RWPE2 (cell line): ENCODE data around the gene MYLK2.

Source experiments
- ATAC-seq: fragments of 200-7000 bp; cut with Tn5 transposase; 3 replicates; pipeline ENCODE4 v1.9.1; 2021; ENCODE audit warnings: low read depth
- DNase-seq: peaks from one replicate; pipeline ENCODE4 v3.0.0-alpha.2; 2020; ENCODE audit warnings: low spot score
- H3K27ac ChIP-seq: fragments of 450-650 bp; 2 replicates; pipeline ENCODE4 v1.5.1; 2017; ENCODE audit warnings: mild to moderate bottlenecking; ENCODE audit not compliant: poor library complexity, severe bottlenecking
- H3K27me3 ChIP-seq: fragments of 250-450 bp; sonication (Bioruptor Pico); 2 replicates; pipeline ENCODE4 v1.5.1; 2021; ENCODE audit warnings: mild to moderate bottlenecking, moderate library complexity; ENCODE audit not compliant: insufficient read depth, poor library complexity, severe bottlenecking
- H3K36me3 ChIP-seq: fragments of 250-450 bp; sonication (Bioruptor Pico); 2 replicates; pipeline ENCODE4 v1.5.1; 2020; ENCODE audit warnings: low read depth, mild to moderate bottlenecking, moderate library complexity
- H3K4me1 ChIP-seq: fragments of 250-450 bp; sonication (Bioruptor Pico); 2 replicates; pipeline ENCODE4 v1.5.1; 2021; ENCODE audit warnings: mild to moderate bottlenecking, moderate library complexity; ENCODE audit not compliant: insufficient read depth, poor library complexity, severe bottlenecking
- H3K4me3 ChIP-seq: fragments of 250-450 bp; sonication (Bioruptor Pico); 2 replicates; pipeline ENCODE4 v1.5.1; 2021; ENCODE audit warnings: mild to moderate bottlenecking, moderate library complexity; ENCODE audit not compliant: severe bottlenecking
- H3K9me3 ChIP-seq: fragments of 250-450 bp; sonication (Bioruptor Pico); 2 replicates; pipeline ENCODE4 v1.5.1; 2021; ENCODE audit warnings: mild to moderate bottlenecking, moderate library complexity; ENCODE audit not compliant: severe bottlenecking
- TF ChIP-seq, protein P1 (sequence below): fragments of 450-650 bp; IDR thresholded peaks from one replicate; pipeline ENCODE4 v1.5.1; 2017; ENCODE audit warnings: mild to moderate bottlenecking, moderate library complexity; ENCODE audit not compliant: poor library complexity, severe bottlenecking

MYLK2 gene

GRCh38 chr20:31821427-31821826 lies 2.3 kb downstream of the MYLK2 start:
- H3K9me3 ChIP-seq: no peaks in the 10 kb centered on the region
- no peaks in the 10 kb centered on the region for H3K36me3 ChIP-seq
- DNase-seq (peak; percentile 78), ATAC-seq (no peak)
- H3K27ac ChIP-seq: no peak overlapping the region
- no peaks in the 10 kb centered on the region for H3K27me3 ChIP-seq
- TF ChIP-seq, protein P1, sequence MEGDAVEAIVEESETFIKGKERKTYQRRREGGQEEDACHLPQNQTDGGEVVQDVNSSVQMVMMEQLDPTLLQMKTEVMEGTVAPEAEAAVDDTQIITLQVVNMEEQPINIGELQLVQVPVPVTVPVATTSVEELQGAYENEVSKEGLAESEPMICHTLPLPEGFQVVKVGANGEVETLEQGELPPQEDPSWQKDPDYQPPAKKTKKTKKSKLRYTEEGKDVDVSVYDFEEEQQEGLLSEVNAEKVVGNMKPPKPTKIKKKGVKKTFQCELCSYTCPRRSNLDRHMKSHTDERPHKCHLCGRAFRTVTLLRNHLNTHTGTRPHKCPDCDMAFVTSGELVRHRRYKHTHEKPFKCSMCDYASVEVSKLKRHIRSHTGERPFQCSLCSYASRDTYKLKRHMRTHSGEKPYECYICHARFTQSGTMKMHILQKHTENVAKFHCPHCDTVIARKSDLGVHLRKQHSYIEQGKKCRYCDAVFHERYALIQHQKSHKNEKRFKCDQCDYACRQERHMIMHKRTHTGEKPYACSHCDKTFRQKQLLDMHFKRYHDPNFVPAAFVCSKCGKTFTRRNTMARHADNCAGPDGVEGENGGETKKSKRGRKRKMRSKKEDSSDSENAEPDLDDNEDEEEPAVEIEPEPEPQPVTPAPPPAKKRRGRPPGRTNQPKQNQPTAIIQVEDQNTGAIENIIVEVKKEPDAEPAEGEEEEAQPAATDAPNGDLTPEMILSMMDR: no peak
- no peaks in the 10 kb centered on the region for H3K4me1 ChIP-seq
- H3K4me3 ChIP-seq: no peak overlapping the region

DNA sequence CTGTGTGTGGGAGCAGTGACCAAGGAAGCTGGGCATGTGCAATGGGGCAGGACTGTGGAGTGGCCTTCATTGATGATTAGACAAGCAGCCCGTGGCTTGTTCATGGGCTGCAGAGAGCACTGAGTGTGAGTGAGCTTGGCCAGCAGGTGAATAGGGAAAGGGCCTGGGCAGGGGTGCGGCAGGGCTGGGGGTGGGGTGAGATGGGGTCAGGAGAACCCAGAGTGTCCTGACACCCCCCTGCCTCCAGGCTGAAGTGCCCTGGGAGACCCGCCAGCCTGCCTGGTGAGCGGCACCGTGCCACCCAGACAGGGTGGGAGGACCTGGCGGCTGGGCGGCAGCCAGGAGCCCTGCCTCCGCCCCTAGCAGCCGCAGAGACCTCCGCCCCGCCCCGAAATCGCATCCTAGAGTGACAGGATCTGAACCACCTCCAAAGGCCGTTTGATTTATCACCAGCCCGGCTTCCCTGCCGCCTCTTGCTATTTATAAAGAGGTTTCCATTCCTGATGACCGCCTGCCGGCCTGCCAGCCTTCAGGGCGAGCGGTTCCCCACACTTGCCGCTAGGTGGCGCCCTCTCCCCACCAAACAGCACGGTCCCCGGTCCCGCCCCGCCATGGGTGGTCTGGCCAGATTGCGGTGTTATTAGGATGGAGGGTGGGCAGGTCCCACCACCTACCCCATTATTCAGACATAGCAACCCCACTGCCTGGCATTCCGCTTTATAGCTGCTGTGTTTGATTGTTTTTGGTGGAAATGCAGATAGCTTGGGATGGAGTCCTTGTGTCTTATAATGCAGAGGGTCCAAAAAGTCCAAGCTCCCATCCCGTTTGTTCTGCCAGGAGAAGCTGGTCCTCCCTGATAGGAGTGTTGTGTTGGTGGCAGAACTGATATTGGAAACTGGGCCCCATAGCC lies 3.5 kb downstream of the MYLK2 start:
- Histone ChIP-seq H3K27me3 (no peaks in the 10 kb centered on the region), H3K36me3 (no peaks in the 10 kb centered on the region), H3K4me3 (no peak overlapping the region), H3K27ac (no peak overlapping the region), H3K4me1 (no peaks in the 10 kb centered on the region), H3K9me3 (no peaks in the 10 kb centered on the region)
- DNase-seq: no peak
- TF ChIP-seq, protein P1: peak; percentile 100
- ATAC-seq: peak; percentile 81

DNA sequence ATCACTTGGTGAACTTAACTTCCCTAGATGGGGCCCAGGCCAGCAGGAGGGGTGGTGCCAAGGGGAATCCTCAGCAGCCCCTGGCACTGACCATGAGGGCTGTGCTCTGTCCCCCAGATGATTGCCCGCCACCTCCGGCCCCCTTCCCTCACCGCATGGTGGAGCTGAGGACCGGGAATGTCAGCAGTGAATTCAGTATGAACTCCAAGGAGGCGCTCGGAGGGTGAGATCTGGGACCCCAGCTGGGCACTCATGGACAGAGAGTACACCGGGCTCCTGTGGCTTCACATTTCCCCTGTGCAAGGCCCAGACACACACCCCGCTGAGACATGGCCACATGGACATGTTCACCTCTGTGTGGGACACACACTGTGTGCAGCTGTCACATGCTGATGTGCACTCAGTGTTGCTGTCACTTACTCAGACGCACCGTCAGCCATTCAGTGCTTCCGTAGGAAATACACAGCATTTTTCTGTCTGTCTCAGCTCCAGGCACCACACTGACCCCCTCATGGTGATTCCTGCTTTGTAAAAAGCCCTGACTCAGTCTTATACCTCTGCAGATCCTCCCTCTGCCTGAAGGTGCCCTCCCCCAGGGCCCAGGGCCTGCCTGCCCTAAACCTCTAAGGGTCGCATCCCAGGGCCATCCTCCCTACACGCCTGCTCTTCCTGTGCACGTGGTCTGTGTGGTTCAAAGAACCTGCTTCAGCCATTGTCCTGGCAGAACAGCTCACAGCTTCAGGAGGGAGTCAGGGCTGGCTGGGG lies 4.4 kb downstream of the MYLK2 start:
- H3K9me3 ChIP-seq: no peaks in the 10 kb centered on the region
- DNase-seq (no peak), ATAC-seq (no peak)
- H3K36me3 ChIP-seq: no peaks in the 10 kb centered on the region
- no peaks in the 10 kb centered on the region for H3K4me1 ChIP-seq
- TF ChIP-seq, protein P1: no peak
- no peak overlapping the region for H3K4me3 ChIP-seq
- no peaks in the 10 kb centered on the region for H3K27me3 ChIP-seq
- H3K27ac ChIP-seq: no peak overlapping the region

GRCh38 chr20:31824125-31824485 lies 4.9 kb downstream of the MYLK2 start:
- DNase-seq: no peak
- Histone ChIP-seq H3K4me3 (no peak overlapping the region), H3K36me3 (no peaks in the 10 kb centered on the region), H3K27me3 (no peaks in the 10 kb centered on the region), H3K9me3 (no peaks in the 10 kb centered on the region), H3K4me1 (no peaks in the 10 kb centered on the region), H3K27ac (no peak overlapping the region)
- TF ChIP-seq, protein P1: no peak
- ATAC-seq: no peak
